SK-N-SH treated with all-trans-retinoic acid at 6 μM for 48 hours (cell line): ENCODE data around the gene TNNI3.

Experiments
- ISL1 ChIP-seq: fragments of 250-450 bp; sonication (Bioruptor Pico); IDR thresholded peaks from 2 replicates; pipeline ENCODE4 v2.1.2; 2022; ENCODE audit warnings: mild to moderate bottlenecking, moderate library complexity
- ZFP3 ChIP-seq: fragments of 250-450 bp; sonication (Bioruptor Pico); IDR thresholded peaks from 2 replicates; pipeline ENCODE4 v1.5.0; 2020; ENCODE audit warnings: mild to moderate bottlenecking, moderate library complexity
- ZNF565 ChIP-seq: fragments of 450-650 bp; formaldehyde crosslinking; conservative IDR thresholded peaks from 2 replicates; pipeline ENCODE4 v1.5.0; 2020; ENCODE audit warnings: low read depth, mild to moderate bottlenecking, moderate library complexity

- TF ChIP-seq ISL1 (CRISPR knock-in tag), result no peak
- TF ChIP-seq ZFP3, result no peak
- no peak for TF ChIP-seq ZNF565
Measured at GRCh38 chr19:55115446-55116065, 42.0 kb downstream of the TNNI3 start.
